Hematopoietic multipotent progenitor cell treated with erythropoietin and hydrocortisone succinate and interleukin-3 and kit ligand, for 15 days (in vitro differentiated cells): ENCODE data around the gene GPR160.
"Not testable (repeated sequence)": the region's sequence is repeated elsewhere in the genome, so short reads cannot be mapped to it uniquely, and the experiment has no call there.

ENCODE experiments used
- DNase-seq: peaks from one replicate; pipeline ENCODE4 v3.0.0-alpha.2; 2015; ENCODE audit warnings: low spot score

The GPR160 gene, protein sequence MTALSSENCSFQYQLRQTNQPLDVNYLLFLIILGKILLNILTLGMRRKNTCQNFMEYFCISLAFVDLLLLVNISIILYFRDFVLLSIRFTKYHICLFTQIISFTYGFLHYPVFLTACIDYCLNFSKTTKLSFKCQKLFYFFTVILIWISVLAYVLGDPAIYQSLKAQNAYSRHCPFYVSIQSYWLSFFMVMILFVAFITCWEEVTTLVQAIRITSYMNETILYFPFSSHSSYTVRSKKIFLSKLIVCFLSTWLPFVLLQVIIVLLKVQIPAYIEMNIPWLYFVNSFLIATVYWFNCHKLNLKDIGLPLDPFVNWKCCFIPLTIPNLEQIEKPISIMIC

GRCh38 chr3:170037463-170038433 is at the start of gene GPR160:
Gene GPR160, plus strand, starts transcription at chr3:170037995. Its CDS starts 45,978 bp downstream, at chr3:170083973.
- DNase-seq, result peak; percentile 80

DNA sequence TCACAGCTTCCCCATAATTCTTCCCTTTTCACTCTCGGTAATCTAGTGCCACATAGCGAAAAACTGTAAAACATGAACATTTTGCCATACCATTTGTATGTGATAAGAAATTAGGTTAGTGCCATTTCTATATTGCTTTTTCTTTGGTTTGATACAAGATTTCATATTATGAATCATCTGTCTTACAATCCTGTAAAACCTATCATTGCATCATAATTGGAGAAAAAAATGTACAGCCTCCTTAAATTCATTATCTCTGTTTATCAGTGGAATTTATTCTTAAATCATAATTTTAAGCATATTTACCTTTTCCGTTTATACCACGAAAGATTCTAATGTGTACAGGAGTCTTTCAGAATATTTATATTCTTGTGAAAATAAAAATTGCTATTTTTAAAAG is 47.4 kb upstream of the GPR160 start:
- no peak for DNase-seq

DNA sequence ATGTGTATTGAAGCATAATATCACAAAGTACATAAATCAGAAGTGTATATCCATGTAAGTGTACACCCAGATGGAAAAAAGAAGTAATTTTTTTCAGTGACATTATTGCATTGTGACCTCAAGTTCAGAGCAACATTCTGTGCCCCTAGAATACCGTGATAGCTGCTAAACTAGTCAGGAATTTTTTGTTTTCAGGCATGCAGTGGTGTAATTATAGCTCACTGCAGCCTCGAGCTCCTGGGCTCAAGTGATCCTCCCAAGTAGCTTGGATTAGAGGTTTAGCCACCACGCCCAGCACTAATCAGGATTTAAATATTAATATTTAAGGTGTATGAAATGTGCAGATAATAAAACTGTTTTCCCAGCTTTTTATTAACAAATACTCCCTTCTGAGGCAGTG is 45.6 kb upstream of the GPR160 start:
- no peak for DNase-seq

DNA sequence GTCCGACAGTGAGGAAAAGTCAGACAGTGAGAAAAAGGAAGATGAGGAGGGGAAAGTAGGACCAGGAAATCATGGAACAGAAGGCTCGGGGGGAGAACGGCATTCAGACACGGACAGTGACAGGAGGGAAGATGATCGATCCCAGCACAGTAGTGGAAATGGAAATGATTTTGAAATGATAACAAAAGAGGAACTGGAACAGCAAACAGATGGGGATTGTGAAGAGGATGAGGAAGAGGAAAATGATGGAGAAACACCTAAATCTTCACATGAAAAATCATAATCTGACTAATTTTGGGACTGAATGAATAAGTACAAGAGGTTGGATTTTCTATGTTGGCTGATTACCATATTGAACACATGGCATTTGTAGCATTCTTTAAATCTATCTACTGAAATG is 45.0 kb upstream of the GPR160 start:
- no peak for DNase-seq

DNA sequence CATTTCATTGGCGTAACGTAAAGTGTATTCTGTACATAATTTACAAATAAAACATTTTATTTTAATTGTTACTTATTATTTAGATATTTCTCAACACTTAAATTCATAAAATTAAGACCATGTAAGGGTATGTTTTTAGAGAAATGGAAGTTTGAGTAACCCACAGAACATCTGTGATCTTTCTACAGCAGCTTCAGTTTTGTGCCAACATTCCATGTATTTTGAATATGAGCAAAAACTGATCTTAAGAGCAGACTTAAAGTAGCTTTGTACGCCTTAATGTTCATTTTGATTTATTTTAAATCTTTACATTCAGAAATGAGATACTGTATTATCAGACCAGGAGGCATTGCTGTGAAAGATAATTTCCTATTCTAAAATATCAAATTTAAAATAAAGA is 44.0 kb upstream of the GPR160 start:
- DNase-seq, result no peak

DNA sequence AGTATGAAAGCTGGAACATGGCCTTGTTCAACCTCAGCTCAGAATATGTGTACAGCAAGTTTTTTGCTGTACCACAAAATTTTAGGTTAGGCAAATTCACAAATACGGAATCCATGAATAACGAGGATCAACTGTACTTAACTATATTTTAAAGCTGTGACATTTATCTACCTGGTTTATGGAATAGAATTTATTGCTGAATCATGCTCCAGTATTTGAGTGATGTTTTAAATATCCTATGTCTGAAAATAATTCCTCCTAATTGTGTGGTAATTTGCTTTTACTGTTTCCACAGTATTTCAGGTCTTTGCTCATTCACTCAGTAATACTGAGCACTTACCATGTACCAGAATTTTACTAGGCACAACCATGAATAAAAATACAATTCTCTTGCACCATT is 41.7 kb upstream of the GPR160 start:
- no peak for DNase-seq

DNA sequence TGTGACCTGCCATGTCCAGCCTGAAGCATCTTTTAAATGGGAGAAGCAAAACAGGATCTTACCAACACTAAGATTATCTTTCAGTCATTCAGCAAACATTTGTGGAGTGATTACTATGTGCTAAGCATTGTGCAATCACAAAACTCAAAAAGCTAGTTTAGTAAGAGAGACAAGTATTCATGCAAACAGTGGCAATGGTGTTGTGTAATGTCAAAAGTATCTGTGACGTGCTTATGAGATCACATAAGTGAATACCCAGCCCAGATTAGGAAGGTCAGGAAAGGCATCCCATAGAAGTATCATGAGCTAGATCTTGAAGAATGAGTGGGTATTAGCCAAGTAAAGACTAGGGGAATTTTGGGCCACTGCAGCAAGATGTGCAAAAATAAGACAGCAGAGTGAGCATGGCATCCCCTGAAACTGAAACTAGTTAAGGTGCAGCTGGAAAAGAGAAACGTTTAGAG is 39.1 kb upstream of the GPR160 start:
- DNase-seq, result no peak

DNA sequence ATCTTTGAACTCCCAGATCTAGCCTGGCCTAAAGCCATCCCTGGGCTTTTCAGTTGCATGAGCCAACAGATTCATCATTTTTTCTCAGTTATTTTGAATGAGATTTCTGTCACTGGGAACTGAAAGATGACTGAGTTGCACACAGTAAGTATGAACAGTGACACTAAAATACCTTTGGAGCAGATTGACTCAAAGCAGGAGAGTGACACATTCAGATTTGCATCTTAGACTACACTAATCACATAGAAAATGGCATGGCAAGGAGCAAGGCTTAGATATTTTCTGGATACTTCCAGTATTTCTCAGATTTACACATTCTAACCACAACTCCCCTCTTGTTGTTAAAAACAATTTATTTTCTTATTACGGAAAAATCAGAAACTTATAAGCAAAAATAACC is 38.4 kb upstream of the GPR160 start:
- no peak for DNase-seq

DNA sequence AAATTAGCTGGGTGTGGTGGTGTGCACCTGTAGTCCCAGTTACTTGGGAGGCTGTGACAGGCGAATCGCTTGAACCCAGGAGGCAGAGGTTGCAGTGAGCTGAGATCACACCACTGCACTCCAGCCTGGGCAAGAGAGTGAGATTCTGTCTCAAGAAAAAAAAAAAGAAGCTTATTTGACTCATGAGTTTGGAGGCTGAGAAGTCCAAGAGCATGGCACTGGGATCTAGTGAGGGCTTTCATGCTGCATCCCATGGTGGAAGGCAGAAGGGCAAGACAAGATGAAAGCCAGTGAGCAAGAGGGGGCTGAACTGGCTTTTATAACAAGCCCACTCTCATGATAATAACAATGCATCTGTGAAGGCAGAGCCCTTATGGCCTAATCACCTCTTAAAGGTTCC is 37.7 kb upstream of the GPR160 start:
- DNase-seq, result no peak

GRCh38 chr3:170002231-170002630 is 35.6 kb upstream of the GPR160 start:
- DNase-seq, result no peak

DNA sequence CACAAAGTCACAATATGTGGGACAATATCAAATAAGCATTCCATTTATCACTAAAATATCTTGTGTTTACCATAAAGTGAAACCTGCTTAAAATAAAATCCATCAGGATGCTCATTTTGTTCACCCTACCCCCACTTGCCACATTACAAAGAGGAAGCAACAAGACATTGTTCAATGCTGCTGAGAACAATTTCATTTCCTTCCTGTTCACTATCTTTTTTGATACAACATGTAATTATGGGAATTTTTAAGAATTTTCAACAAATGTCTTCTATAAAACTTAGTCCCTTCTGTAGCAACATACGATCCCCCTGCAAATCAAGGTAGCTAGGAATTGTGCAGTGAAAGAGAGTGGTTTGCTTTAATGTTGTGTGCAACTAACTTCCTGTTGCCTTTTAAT is 34.9 kb upstream of the GPR160 start:
- no peak for DNase-seq

DNA sequence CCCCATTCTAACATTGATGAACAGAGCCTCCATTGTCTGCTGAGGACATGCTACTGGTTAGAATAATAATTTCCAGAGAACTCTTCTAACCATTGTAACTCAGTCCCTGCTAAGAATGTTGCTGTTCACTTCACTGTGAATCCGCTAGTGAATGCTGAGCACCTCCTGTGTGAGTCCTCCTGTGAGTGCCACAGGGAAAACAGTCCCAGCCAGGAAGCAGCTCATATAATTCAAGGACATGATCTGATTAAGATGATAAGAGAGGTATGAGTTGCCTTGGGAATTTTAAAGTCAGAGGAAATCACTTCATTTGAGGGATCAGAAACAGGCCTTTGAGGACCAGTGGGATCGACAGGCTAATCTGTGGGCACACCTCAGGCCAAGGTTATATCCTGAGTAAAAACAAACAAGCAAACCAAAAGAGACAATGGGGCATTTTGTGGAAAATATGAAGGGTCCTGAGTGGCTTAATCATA is 33.9 kb upstream of the GPR160 start:
- no peak for DNase-seq

DNA sequence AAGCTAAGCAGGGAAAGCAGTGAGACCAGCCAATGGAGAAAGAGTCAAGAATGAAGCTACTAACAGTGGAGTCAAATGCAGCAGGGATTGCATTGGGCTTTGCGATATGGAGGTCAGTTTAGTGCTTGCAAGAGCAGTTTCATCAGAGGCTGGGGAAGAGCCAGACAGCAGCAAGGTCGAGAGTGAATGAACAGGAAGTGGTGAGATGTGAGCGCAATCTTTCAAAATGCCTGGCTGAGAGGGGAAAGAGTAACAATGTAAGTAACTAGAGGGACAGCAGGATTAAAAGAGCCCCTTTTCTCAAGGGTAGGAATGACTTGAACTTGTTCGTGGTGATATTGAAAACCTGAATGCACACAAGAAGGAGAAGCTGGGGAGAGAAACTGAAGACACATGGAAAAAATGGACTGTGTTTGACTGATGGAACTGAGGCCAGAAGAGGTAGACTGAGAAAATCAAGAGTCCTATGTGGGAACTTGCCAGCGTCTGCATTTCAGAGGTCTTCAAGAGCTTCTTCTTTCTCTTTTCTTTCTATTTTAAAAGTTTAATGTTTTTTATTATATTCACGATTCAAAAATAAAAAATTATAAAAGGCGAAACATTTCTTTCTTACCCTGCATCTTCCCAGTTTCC is 30.6 kb upstream of the GPR160 start:
- DNase-seq, result no peak

DNA sequence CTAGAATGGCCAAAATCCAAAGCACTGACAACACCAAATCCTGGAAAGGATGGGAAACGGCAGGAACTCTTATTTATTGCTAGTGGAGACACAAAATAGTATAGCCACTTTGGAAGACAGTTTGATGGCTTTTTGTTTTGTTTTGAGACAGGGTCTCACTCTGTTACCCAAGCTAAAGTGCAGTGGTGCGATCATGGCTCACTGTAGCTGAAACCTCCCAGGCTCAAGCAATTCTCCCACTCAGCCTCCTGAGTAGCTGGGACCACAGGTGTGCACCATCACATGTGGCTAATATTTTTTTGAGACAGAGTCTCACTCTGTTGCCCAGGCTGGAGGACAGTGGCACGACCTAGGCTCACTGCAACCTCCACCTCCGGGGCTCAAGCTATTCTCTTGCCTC is 27.3 kb upstream of the GPR160 start:
- no peak for DNase-seq

- DNase-seq, result no peak
Measured at GRCh38 chr3:170012683-170013400, 25.0 kb upstream of the GPR160 start.

- DNase-seq, result no peak
Measured at GRCh38 chr3:170016057-170016456, 21.7 kb upstream of the GPR160 start.

DNA sequence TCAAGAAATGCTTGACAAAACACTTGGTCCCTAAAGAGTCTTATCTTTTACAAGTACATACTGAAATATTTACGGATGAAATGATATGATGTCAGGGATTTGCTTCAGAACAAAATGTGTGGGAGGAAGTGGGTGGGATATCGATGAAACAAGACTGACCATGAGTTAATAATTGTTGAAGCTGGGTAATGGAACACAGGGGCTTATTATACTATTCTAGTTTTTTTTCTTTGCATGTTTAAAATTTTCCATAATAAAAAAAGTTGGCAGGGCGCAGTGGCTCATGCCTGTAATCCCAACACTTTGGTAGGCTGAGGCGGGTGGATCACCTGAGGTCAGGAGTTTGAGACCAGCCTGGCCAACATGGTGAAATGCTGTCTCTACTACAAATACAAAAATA is 18.5 kb upstream of the GPR160 start:
- not testable (repeated sequence) for DNase-seq

- DNase-seq, result no peak
Measured at GRCh38 chr3:170021083-170021482, 16.7 kb upstream of the GPR160 start.

- no peak for DNase-seq
Measured at GRCh38 chr3:170022336-170022735, 15.5 kb upstream of the GPR160 start.

DNA sequence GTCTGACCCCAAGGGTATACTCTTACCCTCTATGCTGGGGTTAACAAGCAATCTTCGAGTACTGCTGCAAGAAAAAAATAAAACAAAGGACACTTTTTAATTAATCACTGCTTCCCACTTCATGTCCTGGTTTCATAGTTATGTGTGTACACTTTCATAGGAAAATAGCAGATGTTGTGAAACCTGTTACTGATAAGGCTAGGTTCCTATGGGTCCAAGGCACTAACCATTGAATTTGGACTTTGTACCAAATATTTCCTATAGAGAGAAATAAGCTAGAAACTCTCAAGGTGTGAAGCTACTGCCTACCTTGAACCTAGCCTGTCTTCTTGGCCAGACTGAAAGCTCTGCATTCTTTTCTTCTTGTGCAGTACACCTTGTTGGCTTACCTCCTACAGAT is 14.6 kb upstream of the GPR160 start:
- DNase-seq, result no peak

DNA sequence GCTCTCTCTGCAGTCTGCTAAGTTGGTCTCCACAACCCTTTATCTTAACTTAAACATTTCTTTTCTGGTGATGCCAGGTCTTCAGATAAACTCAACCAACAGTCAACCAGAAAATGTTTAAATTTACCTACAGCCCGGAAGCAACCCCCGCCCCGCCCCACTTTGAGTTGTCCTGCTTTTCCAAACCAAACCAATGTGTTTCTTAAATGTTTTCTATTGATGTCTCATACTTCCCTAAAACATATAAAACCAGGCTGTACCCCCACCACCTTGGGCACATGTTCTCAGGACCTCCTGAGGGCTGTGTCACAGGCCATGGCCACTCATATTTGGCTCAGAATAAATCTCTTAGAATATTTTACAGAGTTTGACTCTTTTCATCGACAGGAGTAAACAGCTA is 13.2 kb upstream of the GPR160 start:
- no peak for DNase-seq
